B cell (primary cell): ENCODE measurements around the gene UGT2A2. TPM values are rescaled to one million over a fixed set of nuclear protein-coding genes. Genes with fewer than 3 reads are reported as not detected.

Experiments used
- ATAC-seq: fragments of 200-7000 bp; cut with Tn5 transposase; one replicate; pipeline ENCODE4 v1.10.0; 2021; ENCODE audit warnings: low read depth, mild to moderate bottlenecking, moderate number of reproducible peaks, moderate library complexity
- CTCF ChIA-PET: fragments of 350-600 bp; sonication (Branson Sonifier 250); formaldehyde crosslinking; loops from one replicate; lab custom pipeline; 2021; ENCODE audit warnings: antibody characterized with exemption, inconsistent platforms; lab: Charles Lee
- POLR2A ChIA-PET: fragments of 350-600 bp; sonication (Branson Sonifier 250); formaldehyde crosslinking; loops from one replicate; lab custom pipeline; 2021; ENCODE audit warnings: antibody characterized with exemption; lab: Charles Lee
- DNase-seq: peaks from one replicate; pipeline ENCODE4 v3.0.0; 2013
- H2AFZ ChIP-seq: 2 replicates; pipeline ENCODE4 v1.6.1; 2012; ENCODE audit warnings: mild to moderate bottlenecking, low read depth, low read length; ENCODE audit not compliant: insufficient read depth, poor library complexity, severe bottlenecking
- H3K27ac ChIP-seq, 2 donors: 1 replicate in 1 of 2; 2 replicates in 1 of 2; pipeline ENCODE4 v1.5.1; 2012 to 2013; ENCODE audit warnings: low read length in 2 of 2, mild to moderate bottlenecking in 2 of 2, moderate library complexity in 1 of 2
- H3K27me3 ChIP-seq, 4 experiments: fragments of 200-600 bp in 1 of 4; sonication (generic) in 1 of 4; replicated peaks in 1 of 4; 1 replicate in 2 of 4; 2 replicates in 2 of 4; pipeline versions ENCODE4 v1.6.1 to v1.7.0; 2013 to 2016; ENCODE audit warnings: low read length in 3 of 4, mild to moderate bottlenecking in 2 of 4, mixed read lengths in 1 of 4, moderate library complexity in 1 of 4; ENCODE audit not compliant: insufficient read depth in 4 of 4, control insufficient read depth in 3 of 4; ENCODE audit errors: control extremely low read depth in 1 of 4
- H3K36me3 ChIP-seq, 2 experiments: replicated peaks in 1 of 2; 1 replicate in 1 of 2; 2 replicates in 1 of 2; pipeline versions ENCODE4 v1.6.1 to v1.7.1; 2013; ENCODE audit warnings: low read length in 1 of 2; ENCODE audit not compliant: insufficient read depth in 2 of 2, control insufficient read depth in 1 of 2; ENCODE audit errors: control extremely low read depth in 1 of 2, extremely low read depth in 1 of 2
- H3K4me1 ChIP-seq, 2 donors: fragments of 200-600 bp in 1 of 2; sonication (generic) in 1 of 2; 1 replicate in 1 of 2; 2 replicates in 1 of 2; pipeline versions ENCODE4 v1.5.1 to v1.6.1; 2013 to 2017; ENCODE audit warnings: low read length in 2 of 2; ENCODE audit not compliant: control insufficient read depth in 2 of 2, insufficient read depth in 2 of 2
- H3K4me2 ChIP-seq: replicated peaks from 2 replicates; pipeline ENCODE3; 2012; ENCODE audit warnings: mild to moderate bottlenecking, low read depth, low read length; ENCODE audit not compliant: poor library complexity, severe bottlenecking
- H3K4me3 ChIP-seq, 5 experiments: fragments of 200-600 bp in 1 of 5; sonication (generic) in 1 of 5; 1 replicate in 3 of 5; 2 replicates in 2 of 5; pipeline versions ENCODE4 v1.5.1 to v1.7.0; 2011 to 2016; ENCODE audit warnings: low read length in 4 of 5, mild to moderate bottlenecking in 4 of 5, low read depth in 2 of 5, control low read depth in 1 of 5, moderate library complexity in 1 of 5; ENCODE audit not compliant: insufficient read depth in 1 of 5; ENCODE audit errors: control extremely low read depth in 1 of 5, extremely low read depth in 1 of 5
- H3K79me2 ChIP-seq: fragments of 200-600 bp; sonication (generic); one replicate; pipeline ENCODE4 v1.6.0; 2016; ENCODE audit warnings: low read length; ENCODE audit not compliant: control insufficient read depth, insufficient read depth
- H3K9ac ChIP-seq: fragments of 200-600 bp; sonication (generic); 2 replicates; pipeline ENCODE4 v1.6.1; 2017; ENCODE audit warnings: mild to moderate bottlenecking, low read length, moderate library complexity
- H3K9me3 ChIP-seq, 3 donors: one replicate each; pipeline versions ENCODE4 v1.6.1 to v1.7.1; 2013; ENCODE audit warnings: low read length in 2 of 3; ENCODE audit not compliant: control insufficient read depth in 2 of 3, insufficient read depth in 1 of 3; ENCODE audit errors: control extremely low read depth in 1 of 3
- H4K20me1 ChIP-seq: 2 replicates; pipeline ENCODE4 v1.6.0; 2012; ENCODE audit warnings: mild to moderate bottlenecking, low read length; ENCODE audit not compliant: insufficient read depth, control insufficient read depth, poor library complexity, severe bottlenecking
- H3K27ac Mint-ChIP-seq: one replicate; pipeline ENCODE4 v1.8.0; 2021; ENCODE audit warnings: mixed read lengths
- H3K27me3 Mint-ChIP-seq: one replicate; pipeline ENCODE4 v1.8.0; 2021; ENCODE audit warnings: mixed read lengths
- H3K4me1 Mint-ChIP-seq: one replicate; pipeline ENCODE4 v1.8.0; 2021; ENCODE audit warnings: mixed read lengths
- H3K4me3 Mint-ChIP-seq: one replicate; pipeline ENCODE4 v1.8.0; 2021; ENCODE audit warnings: mixed read lengths
- H3K9me3 Mint-ChIP-seq: one replicate; pipeline ENCODE4 v1.8.0; 2022; ENCODE audit warnings: mixed read lengths; ENCODE audit not compliant: insufficient read depth
- CTCF ChIP-seq: fragments of 200-600 bp; IDR thresholded peaks from one replicate; pipeline ENCODE4 v1.8.0; 2022; ENCODE audit warnings: antibody characterized with exemption, mild to moderate bottlenecking
- EZH2 ChIP-seq: IDR thresholded peaks from 2 replicates; pipeline ENCODE4 v1.6.1; 2012; ENCODE audit warnings: borderline replicate concordance, low read depth, mild to moderate bottlenecking, moderate library complexity, low read length; ENCODE audit not compliant: insufficient read depth, poor library complexity, severe bottlenecking
- whole genome bisulfite sequencing: methylation state at CpG from one replicate; pipeline ENCODE4 v1.1.5; 2013; ENCODE audit warnings: missing lambda C conversion rate; ENCODE audit not compliant: insufficient coverage; 5-methylcytosine and 5-hydroxymethylcytosine counted together
- intact Hi-C: fragments of 100-400 bp; cut with micrococcal nuclease; formaldehyde crosslinking; loops from one replicate; pipeline ENCODE4 v1.10.0; 2022
- polyA plus RNA-seq: library from polyadenylated mRNA; depleted of rRNA; stranded (reverse); fragments of >200 nt; gene quantifications from 2 replicates; pipeline ENCODE4 v1.2.3, GENCODE V29; 2012
- total RNA-seq, 2 donors: library from RNA; stranded (reverse); fragments of 120-200 nt in 1 of 2; gene quantifications; 1 replicate in 1 of 2; 2 replicates in 1 of 2; pipeline versions ENCODE4 v1.2.3 to v1.2.4, GENCODE V29; 2013 to 2022

UGT2A2 gene
- total and polyA plus RNA-seq, 2 donors (not counting 1 experiment from before 2014, with no cell fraction given) = not detected

GRCh38 chr4:69563424-69563823 lies 76.0 kb downstream of the UGT2A2 start:
- no peak for TF ChIP-seq EZH2
- Mint-ChIP-seq H3K4me3 (no peak overlapping the region), H3K9me3 (peaks cover 7% of the 10 kb centered on the region), H3K27me3 (no peaks in the 10 kb centered on the region), H3K4me1 (no peaks in the 10 kb centered on the region), H3K27ac (no peak overlapping the region)
- no peak overlapping the region for H3K27ac ChIP-seq
- CTCF ChIA-PET = no interaction called here
- peaks cover 0 to 1% (median 0%) of the 10 kb centered on the region in 3 donors for H3K9me3 ChIP-seq
- ATAC-seq = no peak
- H3K4me3 ChIP-seq = no peak overlapping the region
- H4K20me1 ChIP-seq = no peaks in the 10 kb centered on the region
- no peak overlapping the region for H2AFZ ChIP-seq
- no peak overlapping the region for H3K4me2 ChIP-seq
- no peak overlapping the region for H3K9ac ChIP-seq
- whole genome bisulfite sequencing = no CpG with 5 or more reads among the region's 2 CpGs
- DNase-seq = no peak
- intact Hi-C loops = no loop called here
- no peaks in the 10 kb centered on the region for H3K36me3 ChIP-seq
- POLR2A ChIA-PET = no interaction called here
- no peaks in the 10 kb centered on the region for H3K79me2 ChIP-seq
- H3K27me3 ChIP-seq = no peaks in the 10 kb centered on the region
- H3K4me1 ChIP-seq = no peaks in the 10 kb centered on the region

- Mint-ChIP-seq H3K4me3 (no peak overlapping the region), H3K9me3 (peaks cover 4% of the 10 kb centered on the region), H3K27me3 (no peaks in the 10 kb centered on the region), H3K4me1 (no peaks in the 10 kb centered on the region), H3K27ac (no peak overlapping the region)
- DNase-seq (no peak), ATAC-seq (no peak)
- Histone ChIP-seq H3K9ac (no peak overlapping the region), H3K79me2 (no peaks in the 10 kb centered on the region), H3K4me2 (no peak overlapping the region), H3K27me3 (no peaks in the 10 kb centered on the region), H4K20me1 (no peaks in the 10 kb centered on the region), H3K4me1 (no peaks in the 10 kb centered on the region), H3K4me3 (no peak overlapping the region), H3K36me3 (no peaks in the 10 kb centered on the region), H2AFZ (no peak overlapping the region), H3K9me3 (peaks cover 0 to 6% (median 0%) of the 10 kb centered on the region in 3 donors), H3K27ac (no peak overlapping the region)
- intact Hi-C loops = no loop called here
- TF ChIP-seq EZH2 = no peak
- no peak for TF ChIP-seq CTCF
- 75% methylated on average over 2 of the region's 2 CpGs for whole genome bisulfite sequencing
- POLR2A ChIA-PET = no interaction called here
- CTCF ChIA-PET = no interaction called here
Observed at GRCh38 chr4:69549651-69550050, 89.8 kb downstream of the UGT2A2 start.
